ENCODE results near the gene LARGE1.
"Not testable (repeated sequence)": the region's sequence is repeated elsewhere in the genome, so short reads cannot be mapped to it uniquely, and the experiment has no call there.

LARGE1 gene

DNA sequence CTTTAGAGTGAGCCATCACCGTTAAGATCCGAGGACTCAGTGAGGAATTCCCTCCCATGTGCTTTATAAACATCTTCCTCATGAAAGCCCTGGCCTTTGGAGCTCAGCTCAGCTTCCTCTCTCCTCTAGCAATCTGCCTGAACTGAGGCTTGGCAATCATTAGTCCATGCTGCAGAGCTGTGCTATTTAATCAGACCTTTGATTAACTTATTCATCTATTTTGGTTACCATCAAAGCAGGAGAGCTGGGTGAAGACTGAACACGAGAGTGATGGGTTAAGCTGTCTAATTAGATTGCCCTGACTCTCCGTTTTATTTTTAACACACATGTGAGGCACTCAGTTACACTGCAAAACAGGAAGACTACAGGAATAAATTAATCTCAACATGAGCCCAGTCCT lies 351.3 kb downstream of the LARGE1 start:
- Histone ChIP-seq H3K36me3 (ENCODE audit: insufficient read depth, low read length) (no peaks in the 10 kb centered on the region), H3K9ac (ENCODE audit: low read depth, low read length) (no peak overlapping the region), H3K27me3 (ENCODE audit: control insufficient read depth, insufficient read depth, low read length) (no peaks in the 10 kb centered on the region), H3K4me1 (ENCODE audit: control insufficient read depth, insufficient read depth, low read length) (no peaks in the 10 kb centered on the region), H3K4me3 (ENCODE audit: low read length) (no peak overlapping the region), H3K4me2 (ENCODE audit: low read length) (no peak overlapping the region), H3K9me3 (replicated peaks; ENCODE audit: low read length) (no peaks in the 10 kb centered on the region)

- not testable (repeated sequence) for H3K9me3 ChIP-seq (replicated peaks; ENCODE audit: low read length); H3K4me1 ChIP-seq (ENCODE audit: control insufficient read depth, insufficient read depth, low read length); H3K9ac ChIP-seq (ENCODE audit: low read depth, low read length); H3K4me2 ChIP-seq (ENCODE audit: low read length); H3K36me3 ChIP-seq (ENCODE audit: insufficient read depth, low read length); H3K27me3 ChIP-seq (ENCODE audit: control insufficient read depth, insufficient read depth, low read length); H3K4me3 ChIP-seq (ENCODE audit: low read length)
Measured at GRCh38 chr22:33566495-33566894, 353.8 kb downstream of the LARGE1 start.

- Histone ChIP-seq H3K4me3 (ENCODE audit: low read length) (no peak overlapping the region), H3K27me3 (ENCODE audit: control insufficient read depth, insufficient read depth, low read length) (no peaks in the 10 kb centered on the region), H3K4me2 (ENCODE audit: low read length) (no peak overlapping the region), H3K9me3 (replicated peaks; ENCODE audit: low read length) (no peaks in the 10 kb centered on the region), H3K36me3 (ENCODE audit: insufficient read depth, low read length) (no peaks in the 10 kb centered on the region), H3K4me1 (ENCODE audit: control insufficient read depth, insufficient read depth, low read length) (no peaks in the 10 kb centered on the region), H3K9ac (ENCODE audit: low read depth, low read length) (no peak overlapping the region)
Measured at GRCh38 chr22:33565580-33565995, 354.7 kb downstream of the LARGE1 start.

GRCh38 chr22:33564683-33565082 lies 355.6 kb downstream of the LARGE1 start:
- H3K27me3 ChIP-seq (ENCODE audit: control insufficient read depth, insufficient read depth, low read length) = no peaks in the 10 kb centered on the region
- H3K9me3 ChIP-seq (replicated peaks; ENCODE audit: low read length) = no peaks in the 10 kb centered on the region
- H3K4me3 ChIP-seq (ENCODE audit: low read length) = no peak overlapping the region
- H3K9ac ChIP-seq (ENCODE audit: low read depth, low read length) = no peak overlapping the region
- H3K36me3 ChIP-seq (ENCODE audit: insufficient read depth, low read length) = no peaks in the 10 kb centered on the region
- no peak overlapping the region for H3K4me2 ChIP-seq (ENCODE audit: low read length)
- H3K4me1 ChIP-seq (ENCODE audit: control insufficient read depth, insufficient read depth, low read length) = no peaks in the 10 kb centered on the region

DNA sequence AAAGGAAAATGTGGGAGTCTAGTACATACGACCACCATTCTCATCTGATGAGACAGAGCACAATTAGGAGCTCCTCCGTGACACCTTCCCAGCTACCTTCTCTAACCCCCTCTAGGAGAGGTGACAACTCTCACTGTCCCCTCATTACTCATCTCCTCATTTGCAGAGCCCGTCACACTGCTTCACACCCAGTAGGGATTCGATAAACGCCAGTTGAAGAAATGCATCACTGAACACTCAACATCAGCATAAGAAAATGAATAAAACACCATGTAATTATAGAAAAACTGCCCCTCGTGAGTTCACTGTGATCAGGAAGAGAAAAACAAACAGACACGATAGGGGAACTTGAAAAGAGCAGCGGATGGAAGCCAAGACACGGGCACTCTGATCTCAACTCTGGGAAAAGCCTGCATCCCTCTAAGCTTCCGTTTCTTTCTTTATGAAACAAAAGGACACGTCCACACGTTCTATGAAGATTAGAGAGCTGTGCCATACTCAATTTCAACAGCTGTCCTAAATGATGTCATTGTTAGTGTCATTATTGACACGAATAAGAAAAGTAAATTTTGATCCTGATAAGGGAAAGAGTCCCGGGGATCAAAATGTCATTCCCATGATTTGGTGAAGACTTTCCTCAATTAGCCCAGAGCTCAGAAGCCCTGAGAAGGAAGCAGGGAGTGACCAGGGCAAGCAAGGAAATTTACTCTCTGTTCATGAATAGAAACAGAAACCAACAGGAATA lies 356.9 kb downstream of the LARGE1 start:
- Histone ChIP-seq H3K36me3 (ENCODE audit: insufficient read depth, low read length) (no peaks in the 10 kb centered on the region), H3K4me3 (ENCODE audit: low read length) (no peak overlapping the region), H3K27me3 (ENCODE audit: control insufficient read depth, insufficient read depth, low read length) (no peaks in the 10 kb centered on the region), H3K9me3 (replicated peaks; ENCODE audit: low read length) (no peaks in the 10 kb centered on the region), H3K9ac (ENCODE audit: low read depth, low read length) (no peak overlapping the region), H3K4me2 (ENCODE audit: low read length) (no peak overlapping the region), H3K4me1 (ENCODE audit: control insufficient read depth, insufficient read depth, low read length) (no peaks in the 10 kb centered on the region)

GRCh38 chr22:33562501-33562900 lies 357.8 kb downstream of the LARGE1 start:
- Histone ChIP-seq H3K36me3 (ENCODE audit: insufficient read depth, low read length) (no peaks in the 10 kb centered on the region), H3K4me1 (ENCODE audit: control insufficient read depth, insufficient read depth, low read length) (no peaks in the 10 kb centered on the region), H3K27me3 (ENCODE audit: control insufficient read depth, insufficient read depth, low read length) (no peaks in the 10 kb centered on the region), H3K4me2 (ENCODE audit: low read length) (no peak overlapping the region), H3K9me3 (replicated peaks; ENCODE audit: low read length) (no peaks in the 10 kb centered on the region), H3K4me3 (ENCODE audit: low read length) (no peak overlapping the region), H3K9ac (ENCODE audit: low read depth, low read length) (no peak overlapping the region)

DNA sequence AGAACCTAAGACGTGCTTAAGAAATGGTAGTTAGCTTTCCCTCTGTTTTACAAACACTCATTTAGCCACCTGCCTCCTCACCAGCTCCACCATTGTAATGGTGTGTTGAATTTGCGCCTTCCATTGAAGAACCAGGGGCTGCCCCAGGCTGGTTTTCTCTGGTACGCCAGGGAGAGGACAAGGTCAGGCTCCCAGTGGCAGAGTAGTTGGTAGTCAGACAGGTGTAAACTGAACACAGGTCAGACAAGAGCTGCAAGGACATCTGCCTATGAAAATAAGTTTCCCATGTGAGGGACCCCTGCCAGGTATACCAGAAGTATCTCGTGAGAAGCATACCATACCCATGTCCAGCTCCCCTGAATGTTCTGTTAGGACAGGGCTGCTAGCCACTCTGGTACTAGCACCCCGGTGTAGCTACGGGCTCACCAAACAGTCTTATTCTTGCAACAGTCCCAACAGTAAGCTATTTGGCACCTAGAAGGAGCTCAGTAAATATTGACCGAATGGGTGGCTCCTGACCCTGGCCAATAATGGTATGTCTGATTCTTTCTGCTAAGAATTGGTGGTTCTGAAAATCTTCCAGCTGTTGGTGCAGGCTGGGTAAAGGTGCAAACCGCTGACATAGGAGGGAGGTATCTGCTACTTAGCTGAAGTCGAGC lies 359.0 kb downstream of the LARGE1 start:
- Histone ChIP-seq H3K9ac (ENCODE audit: low read depth, low read length) (no peak overlapping the region), H3K4me1 (ENCODE audit: control insufficient read depth, insufficient read depth, low read length) (no peaks in the 10 kb centered on the region), H3K4me2 (ENCODE audit: low read length) (no peak overlapping the region), H3K9me3 (replicated peaks; ENCODE audit: low read length) (no peaks in the 10 kb centered on the region), H3K36me3 (ENCODE audit: insufficient read depth, low read length) (no peaks in the 10 kb centered on the region), H3K27me3 (ENCODE audit: control insufficient read depth, insufficient read depth, low read length) (no peaks in the 10 kb centered on the region), H3K4me3 (ENCODE audit: low read length) (no peak overlapping the region)

GRCh38 chr22:33557836-33558235 lies 362.4 kb downstream of the LARGE1 start:
- H3K36me3 ChIP-seq (ENCODE audit: insufficient read depth, low read length) = no peaks in the 10 kb centered on the region
- H3K9me3 ChIP-seq (replicated peaks; ENCODE audit: low read length) = no peaks in the 10 kb centered on the region
- no peak overlapping the region for H3K4me2 ChIP-seq (ENCODE audit: low read length)
- no peak overlapping the region for H3K4me3 ChIP-seq (ENCODE audit: low read length)
- H3K9ac ChIP-seq (ENCODE audit: low read depth, low read length) = no peak overlapping the region
- H3K27me3 ChIP-seq (ENCODE audit: control insufficient read depth, insufficient read depth, low read length) = no peaks in the 10 kb centered on the region
- no peaks in the 10 kb centered on the region for H3K4me1 ChIP-seq (ENCODE audit: control insufficient read depth, insufficient read depth, low read length)

- H3K4me2 ChIP-seq (ENCODE audit: low read length) = no peak overlapping the region
- no peaks in the 10 kb centered on the region for H3K27me3 ChIP-seq (ENCODE audit: control insufficient read depth, insufficient read depth, low read length)
- H3K9me3 ChIP-seq (replicated peaks; ENCODE audit: low read length) = no peaks in the 10 kb centered on the region
- no peaks in the 10 kb centered on the region for H3K4me1 ChIP-seq (ENCODE audit: control insufficient read depth, insufficient read depth, low read length)
- H3K36me3 ChIP-seq (ENCODE audit: insufficient read depth, low read length) = no peaks in the 10 kb centered on the region
- H3K9ac ChIP-seq (ENCODE audit: low read depth, low read length) = no peak overlapping the region
- H3K4me3 ChIP-seq (ENCODE audit: low read length) = no peak overlapping the region
Measured at GRCh38 chr22:33555814-33556522, 364.3 kb downstream of the LARGE1 start.

DNA sequence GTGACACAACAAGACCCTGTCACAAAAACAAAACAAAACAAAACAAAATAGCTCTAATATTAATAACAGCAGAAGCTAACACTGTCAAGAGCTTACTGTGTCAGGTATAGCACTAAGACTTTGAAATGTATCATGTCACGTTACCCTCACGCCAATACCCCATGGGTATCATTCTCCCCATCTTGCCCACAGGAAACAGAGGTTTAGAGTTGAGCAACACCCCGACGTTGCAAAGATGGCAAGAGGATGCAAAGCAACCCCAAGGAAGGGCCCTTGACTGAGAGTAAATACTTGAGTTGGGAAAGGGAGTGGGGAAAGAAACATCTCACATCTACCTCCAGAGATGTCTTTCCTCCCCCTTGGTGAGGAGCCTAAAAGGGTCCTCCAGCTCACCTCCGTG lies 366.8 kb downstream of the LARGE1 start:
- H3K4me1 ChIP-seq (ENCODE audit: control insufficient read depth, insufficient read depth, low read length) = no peaks in the 10 kb centered on the region
- no peaks in the 10 kb centered on the region for H3K9me3 ChIP-seq (replicated peaks; ENCODE audit: low read length)
- H3K27me3 ChIP-seq (ENCODE audit: control insufficient read depth, insufficient read depth, low read length) = no peaks in the 10 kb centered on the region

DNA sequence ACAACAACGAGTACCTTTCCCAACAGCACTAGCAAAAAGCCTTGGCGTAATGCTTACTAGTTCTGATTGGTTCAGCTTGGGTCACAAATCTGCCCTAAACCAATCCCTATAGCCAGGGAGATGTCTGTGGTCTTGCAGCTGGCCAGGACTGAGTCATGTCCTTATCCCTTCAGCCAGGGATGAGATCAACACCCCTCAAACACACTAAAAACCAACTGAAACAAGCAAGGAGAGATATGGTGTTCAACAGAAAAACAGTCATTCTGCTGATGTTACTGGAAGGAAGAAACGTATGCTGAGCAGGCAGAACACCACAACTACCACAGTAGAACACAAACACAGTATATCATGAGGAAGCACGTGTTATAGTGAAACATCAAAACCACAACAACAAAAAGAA lies 375.6 kb downstream of the LARGE1 start:
- peaks cover 8% of the 10 kb centered on the region for H3K4me1 ChIP-seq (ENCODE audit: control insufficient read depth, insufficient read depth, low read length)
- H3K4me2 ChIP-seq (ENCODE audit: low read length) = no peak overlapping the region
- no peaks in the 10 kb centered on the region for H3K36me3 ChIP-seq (ENCODE audit: insufficient read depth, low read length)
- no peak overlapping the region for H3K4me3 ChIP-seq (ENCODE audit: low read length)
- H3K27me3 ChIP-seq (ENCODE audit: control insufficient read depth, insufficient read depth, low read length) = no peaks in the 10 kb centered on the region
- H3K9me3 ChIP-seq (replicated peaks; ENCODE audit: low read length) = no peaks in the 10 kb centered on the region
- no peak overlapping the region for H3K9ac ChIP-seq (ENCODE audit: low read depth, low read length)

More for the DNA sequence above, 366.8 kb downstream of the LARGE1 start:
- no peak overlapping the region for H3K4me2 ChIP-seq (ENCODE audit: low read length)
- H3K36me3 ChIP-seq (ENCODE audit: insufficient read depth, low read length) = no peaks in the 10 kb centered on the region
- H3K4me3 ChIP-seq (ENCODE audit: low read length) = no peak overlapping the region
- H3K9ac ChIP-seq (ENCODE audit: low read depth, low read length) = no peak overlapping the region
